ENCODE measurements around the gene PAX2.
A peak's percentile ranks its signal among the peaks of the same experiment; 100 is the strongest.

Gene PAX2

DNA sequence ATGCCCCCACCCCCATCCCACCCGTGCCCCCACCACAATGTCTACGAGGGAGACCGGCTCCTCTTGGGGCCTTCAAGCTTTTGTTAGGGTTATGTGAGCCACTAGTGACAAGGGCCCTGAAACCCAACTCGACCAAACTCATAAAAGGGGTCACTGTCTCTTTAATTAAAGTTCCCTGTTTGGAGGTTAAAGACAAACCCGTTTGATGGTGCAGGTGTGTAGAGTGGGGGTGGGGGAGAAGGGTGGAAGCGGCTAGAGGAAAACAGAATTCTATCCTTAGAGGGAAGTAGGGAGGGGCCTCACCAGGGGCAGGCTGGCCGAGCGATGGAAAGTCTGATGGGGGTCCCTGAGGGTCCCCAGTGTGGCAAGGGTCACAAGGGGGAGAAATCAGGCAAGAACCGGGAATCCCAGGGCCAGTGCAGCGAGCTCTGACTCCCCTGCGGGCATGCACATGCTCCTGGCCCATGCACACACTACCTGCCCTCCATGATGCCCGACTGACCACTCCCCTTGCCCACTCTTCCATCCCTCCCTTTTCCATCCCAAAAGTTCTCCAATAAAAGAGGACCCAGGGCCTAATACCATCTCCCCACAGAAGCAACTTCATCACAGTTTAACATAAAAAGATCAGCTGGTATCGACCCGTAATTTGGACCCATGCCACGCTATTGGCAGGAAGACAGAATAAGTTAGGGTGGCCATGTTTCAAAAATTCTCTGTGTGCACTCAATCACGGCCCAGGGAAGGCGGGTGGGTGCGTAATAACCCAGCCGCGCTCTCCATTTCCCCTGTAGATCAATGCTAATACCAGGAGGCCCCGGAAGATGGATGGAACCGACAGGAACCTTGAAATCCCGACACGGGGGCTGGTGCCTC lies 131.4 kb downstream of the PAX2 start:
- no peak for DNase-seq (ENCODE audit: low read depth in 2 of 2)

- DNase-seq (ENCODE audit: low read depth in 2 of 2), result no peak
Measured at GRCh38 chr10:100877461-100877850, 132.1 kb downstream of the PAX2 start.

DNA sequence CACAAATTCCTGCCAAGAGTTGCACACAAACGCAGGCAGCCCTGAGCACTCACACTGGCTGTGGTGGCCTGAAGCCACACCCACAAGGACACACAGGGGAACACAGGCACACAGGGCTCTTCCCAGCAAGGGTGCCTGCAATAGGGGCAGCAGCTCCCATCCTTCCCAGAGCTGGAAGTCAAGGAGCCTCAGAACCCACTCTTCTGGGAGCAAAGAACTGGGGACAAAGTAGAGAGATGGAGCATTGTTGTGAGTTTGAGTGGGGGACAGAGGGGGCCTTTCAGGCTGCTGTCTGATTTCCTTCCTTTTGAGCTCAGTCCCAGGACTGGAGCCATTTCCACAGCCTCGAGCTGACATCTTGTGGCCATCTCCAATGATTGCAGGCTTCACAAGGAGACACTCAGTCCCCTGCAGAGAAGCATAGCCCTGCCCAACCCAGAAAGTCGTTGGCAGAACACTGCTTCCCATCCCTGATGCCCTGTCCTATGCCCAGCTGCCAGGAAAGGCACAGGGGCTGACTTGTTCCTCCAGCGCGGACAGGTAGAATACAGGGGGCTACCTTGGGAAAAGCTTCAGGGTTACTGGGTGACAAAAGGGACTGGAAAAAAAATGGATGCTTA lies 133.0 kb downstream of the PAX2 start:
- DNase-seq (ENCODE audit: low read depth in 2 of 2), result peak in 1 of 2 donors; percentile 17

All from stimulated activated CD4-positive, alpha-beta T cell treated with anti-CD3 and anti-CD28 coated beads, Interleukin-4, amount 100 ng/mL, for 48 hours (primary cell).